Endodermal cell (in vitro differentiated cells): ENCODE measurements around the gene CES3. TPM values are rescaled to one million over a fixed set of nuclear protein-coding genes. Genes with fewer than 3 reads are reported as not detected.
A peak's percentile ranks its signal among the peaks of the same experiment; 100 is the strongest.

Source experiments
- DNase-seq: peaks from one replicate; pipeline ENCODE4 v3.0.0-alpha.2; 2017
- H3K27ac ChIP-seq: 2 replicates; pipeline ENCODE4 v1.5.1; 2013; ENCODE audit warnings: mild to moderate bottlenecking, low read depth, low read length, moderate library complexity
- H3K27me3 ChIP-seq: 2 replicates; pipeline ENCODE4 v1.6.1; 2013; ENCODE audit warnings: mild to moderate bottlenecking, low read length, moderate library complexity; ENCODE audit not compliant: insufficient read depth, control insufficient read depth, poor library complexity, severe bottlenecking
- H3K36me3 ChIP-seq: 2 replicates; pipeline ENCODE4 v1.7.0; 2013; ENCODE audit warnings: mild to moderate bottlenecking, low read length, moderate library complexity; ENCODE audit not compliant: control insufficient read depth, insufficient read depth
- H3K4me1 ChIP-seq: one replicate; pipeline ENCODE4 v1.7.0; 2013; ENCODE audit warnings: low read length; ENCODE audit not compliant: control insufficient read depth, insufficient read depth
- H3K4me3 ChIP-seq: 2 replicates; pipeline ENCODE4 v1.5.1; 2013; ENCODE audit warnings: mild to moderate bottlenecking, low read length, moderate library complexity
- H3K9ac ChIP-seq: 2 replicates; pipeline ENCODE4 v1.6.1; 2013; ENCODE audit warnings: mild to moderate bottlenecking, low read length, moderate library complexity; ENCODE audit not compliant: poor library complexity, severe bottlenecking; ENCODE audit errors: extremely low read depth
- H3K9me3 ChIP-seq: 2 replicates; pipeline ENCODE4 v1.6.1; 2013; ENCODE audit warnings: mild to moderate bottlenecking, low read length, moderate library complexity; ENCODE audit not compliant: control insufficient read depth
- H3K27ac Mint-ChIP-seq: 2 replicates; pipeline ENCODE4 v1.8.0; 2020; ENCODE audit warnings: mixed read lengths
- H3K27me3 Mint-ChIP-seq: 2 replicates; pipeline ENCODE4 v1.8.0; 2021; ENCODE audit warnings: mild to moderate bottlenecking, mixed read lengths; ENCODE audit not compliant: insufficient read depth
- H3K36me3 Mint-ChIP-seq: 2 replicates; pipeline ENCODE4 v1.8.0; 2020; ENCODE audit warnings: low read depth, mixed read lengths
- H3K4me1 Mint-ChIP-seq: 2 replicates; pipeline ENCODE4 v1.8.0; 2020; ENCODE audit warnings: mixed read lengths
- H3K4me3 Mint-ChIP-seq: 2 replicates; pipeline ENCODE4 v1.8.0; 2020; ENCODE audit warnings: mild to moderate bottlenecking, moderate library complexity, mixed read lengths
- H3K9me3 Mint-ChIP-seq: 2 replicates; pipeline ENCODE4 v1.8.0; 2020; ENCODE audit warnings: mild to moderate bottlenecking, mixed read lengths
- CTCF ChIP-seq: fragments of 200-600 bp; sonication (generic); conservative IDR thresholded peaks from 2 replicates; pipeline ENCODE4 v1.5.0; 2021; ENCODE audit warnings: antibody characterized with exemption, mild to moderate bottlenecking
- WGBS, 2 experiments: methylation state at CpG; one replicate each; pipeline versions ENCODE4 v1.1.5 to v1.1.7; 2013; ENCODE audit warnings: missing lambda C conversion rate in 2 of 2, mixed read lengths in 1 of 2; ENCODE audit not compliant: insufficient coverage in 1 of 2, insufficient read length in 1 of 2; 5-methylcytosine and 5-hydroxymethylcytosine counted together
- total RNA-seq, 2 donors: library from RNA; stranded (reverse); fragmentation: NEBNext Ultra II Directional in 1 of 2; extraction: Animal tissue kit (Norgen Biotek cat#: 25700) in 1 of 2; gene quantifications; 2 replicates in 1 of 2; 3 replicates in 1 of 2; pipeline ENCODE4 v1.2.1, GENCODE V29; 2021

CES3 gene
- total RNA-seq, 2 donors from 2014 or later = 2.7 to 3.8 TPM

- H3K9ac ChIP-seq = no peak overlapping the region
- H3K9me3 Mint-ChIP-seq = no peaks in the 10 kb centered on the region
- WGBS, 2 experiments = 94 to 100% methylated on average over 6 of the region's 6 CpGs
- peaks cover 19% of the 10 kb centered on the region for H3K36me3 Mint-ChIP-seq
- no peak overlapping the region for H3K27ac ChIP-seq
- peaks cover 14% of the 10 kb centered on the region for H3K4me1 ChIP-seq
- H3K27ac Mint-ChIP-seq = no peak overlapping the region
- no peak for TF ChIP-seq CTCF
- no peak overlapping the region for H3K4me3 ChIP-seq
- H3K9me3 ChIP-seq = no peaks in the 10 kb centered on the region
- H3K36me3 ChIP-seq = peaks cover 30% of the 10 kb centered on the region
- peaks cover 8% of the 10 kb centered on the region for H3K27me3 Mint-ChIP-seq
- H3K27me3 ChIP-seq = no peaks in the 10 kb centered on the region
- peak overlapping the region; percentile 98 for H3K4me3 Mint-ChIP-seq
- peaks cover 14% of the 10 kb centered on the region for H3K4me1 Mint-ChIP-seq
- DNase-seq = no peak
Observed at GRCh38 chr16:66936462-66936861, 24.6 kb upstream of the CES3 start.

DNA sequence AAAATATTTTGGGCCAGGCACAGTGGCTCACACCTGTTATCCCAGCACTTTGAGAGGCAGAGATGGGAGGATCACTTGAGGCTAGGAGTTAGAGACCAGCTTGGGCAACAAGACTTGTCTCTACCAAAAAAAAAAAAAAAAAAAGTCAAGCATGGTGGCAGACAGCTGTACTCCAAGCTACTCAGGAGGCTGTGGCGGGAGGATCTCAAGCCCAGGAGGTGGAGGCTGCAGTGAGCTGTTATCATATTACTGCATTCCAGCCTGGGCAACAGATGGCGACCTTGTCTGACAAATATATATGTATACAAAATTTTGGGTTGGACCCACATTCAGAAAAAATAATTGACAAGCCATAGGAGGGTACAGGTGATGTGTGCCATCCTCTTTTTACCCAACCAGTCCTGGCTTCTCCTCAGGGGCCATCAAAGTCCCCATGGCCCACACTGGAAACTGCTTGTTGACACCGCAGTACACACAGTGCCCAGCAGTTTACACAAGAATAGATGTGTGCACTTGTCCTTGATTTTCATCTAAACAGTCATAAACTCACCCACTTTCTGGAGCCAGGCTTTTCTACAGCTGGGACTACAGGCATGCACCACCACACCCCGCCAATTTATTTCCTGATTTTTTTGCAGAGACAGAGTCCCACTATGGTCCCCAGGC is 24.0 kb upstream of the CES3 start:
- H3K27me3 ChIP-seq = no peaks in the 10 kb centered on the region
- Mint-ChIP-seq H3K4me3 (peak overlapping the region; percentile 98), H3K27ac (no peak overlapping the region), H3K27me3 (peaks cover 8% of the 10 kb centered on the region), H3K36me3 (peaks cover 20% of the 10 kb centered on the region), H3K9me3 (no peaks in the 10 kb centered on the region), H3K4me1 (peaks cover 14% of the 10 kb centered on the region)
- H3K9ac ChIP-seq = no peak overlapping the region
- H3K36me3 ChIP-seq = peaks cover 28% of the 10 kb centered on the region
- peaks cover 14% of the 10 kb centered on the region for H3K4me1 ChIP-seq
- no peaks in the 10 kb centered on the region for H3K9me3 ChIP-seq
- WGBS, 2 experiments = 90 to 96% methylated on average over 2 to 4 of the region's 4 CpGs
- no peak for TF ChIP-seq CTCF
- DNase-seq = no peak
- H3K27ac ChIP-seq = no peak overlapping the region
- no peak overlapping the region for H3K4me3 ChIP-seq

DNA sequence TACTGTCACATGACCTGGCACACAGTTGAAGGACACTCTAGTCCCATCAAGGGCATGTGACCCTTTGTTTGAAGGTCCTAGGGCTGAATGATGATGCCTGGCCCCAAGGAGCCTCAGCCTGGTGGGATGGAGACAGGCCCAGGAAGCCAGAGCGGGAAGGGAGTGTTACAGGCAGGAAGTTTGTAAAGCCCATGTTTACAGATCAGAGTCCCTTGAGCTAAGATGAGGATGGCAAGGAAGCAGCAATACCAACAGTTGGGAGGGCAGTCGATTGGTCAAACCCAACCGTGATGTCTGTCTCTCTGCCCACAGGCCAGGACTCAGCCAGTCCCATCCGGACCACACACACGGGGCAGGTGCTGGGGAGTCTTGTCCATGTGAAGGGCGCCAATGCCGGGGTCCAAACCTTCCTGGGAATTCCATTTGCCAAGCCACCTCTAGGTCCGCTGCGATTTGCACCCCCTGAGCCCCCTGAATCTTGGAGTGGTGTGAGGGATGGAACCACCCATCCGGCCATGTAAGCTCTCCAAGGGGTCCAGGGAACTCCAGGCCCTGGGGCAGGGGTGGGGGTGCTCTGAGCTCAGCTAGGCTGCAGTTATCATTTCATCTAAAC is 23.2 kb upstream of the CES3 start:
- H3K9ac ChIP-seq = no peak overlapping the region
- H3K4me1 ChIP-seq = peaks cover 14% of the 10 kb centered on the region
- Mint-ChIP-seq H3K27me3 (peaks cover 8% of the 10 kb centered on the region), H3K4me3 (no peak overlapping the region), H3K9me3 (no peaks in the 10 kb centered on the region), H3K36me3 (peaks cover 22% of the 10 kb centered on the region), H3K4me1 (peaks cover 14% of the 10 kb centered on the region), H3K27ac (no peak overlapping the region)
- no peak for TF ChIP-seq CTCF
- H3K4me3 ChIP-seq = no peak overlapping the region
- no peak overlapping the region for H3K27ac ChIP-seq
- H3K9me3 ChIP-seq = no peaks in the 10 kb centered on the region
- WGBS, 2 experiments = 93 to 98% methylated on average over 9 to 10 of the region's 10 CpGs
- no peaks in the 10 kb centered on the region for H3K27me3 ChIP-seq
- DNase-seq = no peak
- H3K36me3 ChIP-seq = peaks cover 26% of the 10 kb centered on the region
